Trophoblast cell (in vitro differentiated cells and primary cell): ENCODE data around the gene SAMD4B.

Experiments
- DNase-seq, 2 donors: peaks; one replicate each; pipeline ENCODE4 v3.0.0-alpha.2; 2016
- H2AFZ ChIP-seq: 2 replicates; pipeline ENCODE4 v1.6.1; 2013; ENCODE audit warnings: low read length, moderate library complexity, mild to moderate bottlenecking; ENCODE audit not compliant: insufficient read depth, poor library complexity
- H2AK5ac ChIP-seq: 2 replicates; pipeline ENCODE4 v1.6.1; 2013; ENCODE audit warnings: mild to moderate bottlenecking, low read length
- H2BK120ac ChIP-seq: 2 replicates; pipeline ENCODE4 v1.6.1; 2013; ENCODE audit warnings: low read length, mild to moderate bottlenecking, moderate library complexity; ENCODE audit not compliant: insufficient read depth, poor library complexity
- H2BK12ac ChIP-seq: 2 replicates; pipeline ENCODE4 v1.6.1; 2013; ENCODE audit warnings: mild to moderate bottlenecking, low read length, moderate library complexity
- H2BK5ac ChIP-seq: 2 replicates; pipeline ENCODE4 v1.6.1; 2013; ENCODE audit warnings: low read length, low read depth, moderate library complexity, mild to moderate bottlenecking; ENCODE audit not compliant: poor library complexity
- H3K14ac ChIP-seq: 2 replicates; pipeline ENCODE4 v1.6.1; 2013; ENCODE audit warnings: mild to moderate bottlenecking, low read length
- H3K18ac ChIP-seq: 2 replicates; pipeline ENCODE4 v1.6.1; 2013; ENCODE audit warnings: mild to moderate bottlenecking, low read length
- H3K23ac ChIP-seq: 2 replicates; pipeline ENCODE4 v1.6.1; 2013; ENCODE audit warnings: low read length
- H3K27ac ChIP-seq: 2 replicates; pipeline ENCODE4 v1.5.1; 2013; ENCODE audit warnings: low read depth, mild to moderate bottlenecking, inconsistent platforms, low read length, moderate library complexity
- H3K27me3 ChIP-seq: 2 replicates; pipeline ENCODE4 v1.6.1; 2013; ENCODE audit warnings: inconsistent platforms, mild to moderate bottlenecking, low read length, moderate library complexity; ENCODE audit not compliant: insufficient read depth
- H3K36me3 ChIP-seq, 2 experiments: 1 replicate in 1 of 2; 2 replicates in 1 of 2; pipeline ENCODE4 v1.6.1; 2013; ENCODE audit warnings: low read length in 2 of 2, mild to moderate bottlenecking in 2 of 2, moderate library complexity in 1 of 2; ENCODE audit not compliant: insufficient read depth in 2 of 2, control insufficient read depth in 1 of 2
- H3K4ac ChIP-seq: 2 replicates; pipeline ENCODE4 v1.6.1; 2013; ENCODE audit warnings: low read depth, mild to moderate bottlenecking, low read length, moderate library complexity
- H3K4me1 ChIP-seq, 2 experiments: 1 replicate in 1 of 2; 2 replicates in 1 of 2; pipeline ENCODE4 v1.6.1; 2013; ENCODE audit warnings: low read length in 2 of 2, mild to moderate bottlenecking in 2 of 2, moderate library complexity in 1 of 2; ENCODE audit not compliant: insufficient read depth in 2 of 2, control insufficient read depth in 1 of 2
- H3K4me2 ChIP-seq: 2 replicates; pipeline ENCODE4 v1.6.1; 2013; ENCODE audit warnings: inconsistent platforms, mild to moderate bottlenecking, low read length, moderate library complexity
- H3K4me3 ChIP-seq: 2 replicates; pipeline ENCODE4 v1.5.1; 2013; ENCODE audit warnings: mild to moderate bottlenecking, low read depth, low read length, inconsistent platforms
- H3K79me1 ChIP-seq: one replicate; pipeline ENCODE4 v1.6.1; 2013; ENCODE audit warnings: low read length
- H3K79me2 ChIP-seq: 2 replicates; pipeline ENCODE4 v1.6.1; 2013; ENCODE audit warnings: low read length, mild to moderate bottlenecking; ENCODE audit not compliant: control insufficient read depth, insufficient read depth, poor library complexity
- H3K9ac ChIP-seq: 2 replicates; pipeline ENCODE4 v1.6.1; 2013; ENCODE audit warnings: mild to moderate bottlenecking, low read length
- H3K9me3 ChIP-seq: 2 replicates; pipeline ENCODE4 v1.6.1; 2013; ENCODE audit warnings: low read depth, mild to moderate bottlenecking, control low read depth, inconsistent platforms, low read length; ENCODE audit not compliant: insufficient read depth
- H4K12ac ChIP-seq: 2 replicates; pipeline ENCODE4 v1.6.1; 2013; ENCODE audit warnings: low read depth, mild to moderate bottlenecking, low read length, moderate library complexity
- H4K8ac ChIP-seq: 2 replicates; pipeline ENCODE4 v1.6.1; 2013; ENCODE audit warnings: low read depth, mild to moderate bottlenecking, low read length, moderate library complexity
- H4K91ac ChIP-seq: one replicate; pipeline ENCODE4 v1.6.1; 2013; ENCODE audit warnings: low read depth, mild to moderate bottlenecking, low read length, moderate library complexity
- WGBS: extraction: QIAGEN DNeasy Blood & Tissue Kit; methylation state at CpG from one replicate; pipeline ENCODE4 v1.1.7; 2013; ENCODE audit warnings: missing lambda C conversion rate; ENCODE audit not compliant: insufficient read length, insufficient coverage; ENCODE audit errors: extremely low coverage; 5-methylcytosine and 5-hydroxymethylcytosine counted together

Gene SAMD4B

DNA sequence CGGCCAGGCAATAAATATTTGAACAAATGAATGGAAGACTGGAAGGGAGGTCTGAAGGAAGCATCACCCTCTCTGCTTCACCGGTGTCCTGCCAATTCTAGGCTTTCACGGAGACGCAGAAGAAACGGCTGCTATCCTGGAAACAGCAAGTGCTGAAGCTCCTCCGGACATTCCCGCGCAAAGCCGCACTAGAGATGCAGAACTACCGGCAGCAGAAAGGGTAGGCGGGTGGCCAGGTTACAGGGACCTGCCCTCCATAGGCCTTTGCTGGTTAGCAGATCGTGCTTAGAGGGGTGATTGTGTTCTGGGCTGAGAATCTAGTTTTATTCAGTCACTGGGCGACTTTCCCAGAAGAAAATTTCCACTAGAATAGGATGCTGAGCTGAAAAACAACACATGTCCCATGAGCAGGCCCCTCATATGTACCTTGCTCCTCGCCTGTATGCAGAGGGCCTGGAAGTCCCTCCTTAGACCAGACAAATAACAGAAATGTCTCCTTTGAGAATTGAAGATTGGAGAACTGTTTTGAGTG, 37.7 kb downstream of the SAMD4B start:
- H3K14ac ChIP-seq = no peak overlapping the region
- H3K27ac ChIP-seq = no peak overlapping the region
- no peaks in the 10 kb centered on the region for H3K79me1 ChIP-seq
- no peak overlapping the region for H4K8ac ChIP-seq
- no peak overlapping the region for H2AFZ ChIP-seq
- H3K79me2 ChIP-seq = no peaks in the 10 kb centered on the region
- WGBS = no CpG with 5 or more reads among the region's 14 CpGs
- H3K4me3 ChIP-seq = no peak overlapping the region
- no peak overlapping the region for H2BK5ac ChIP-seq
- no peaks in the 10 kb centered on the region for H3K27me3 ChIP-seq
- no peak overlapping the region for H2AK5ac ChIP-seq
- H3K36me3 ChIP-seq = peaks cover 82 to 95% of the 10 kb centered on the region in 2 experiments
- no peak overlapping the region for H2BK12ac ChIP-seq
- no peak overlapping the region for H3K4ac ChIP-seq
- H3K4me2 ChIP-seq = no peak overlapping the region
- no peak overlapping the region for H4K91ac ChIP-seq
- no peaks in the 10 kb centered on the region for H3K9me3 ChIP-seq
- no peak overlapping the region for H3K23ac ChIP-seq
- no peak overlapping the region for H3K9ac ChIP-seq
- no peak overlapping the region for H3K18ac ChIP-seq
- no peak overlapping the region for H4K12ac ChIP-seq
- no peak overlapping the region for H2BK120ac ChIP-seq
- no peak for DNase-seq
- no peaks in the 10 kb centered on the region for H3K4me1 ChIP-seq

DNA sequence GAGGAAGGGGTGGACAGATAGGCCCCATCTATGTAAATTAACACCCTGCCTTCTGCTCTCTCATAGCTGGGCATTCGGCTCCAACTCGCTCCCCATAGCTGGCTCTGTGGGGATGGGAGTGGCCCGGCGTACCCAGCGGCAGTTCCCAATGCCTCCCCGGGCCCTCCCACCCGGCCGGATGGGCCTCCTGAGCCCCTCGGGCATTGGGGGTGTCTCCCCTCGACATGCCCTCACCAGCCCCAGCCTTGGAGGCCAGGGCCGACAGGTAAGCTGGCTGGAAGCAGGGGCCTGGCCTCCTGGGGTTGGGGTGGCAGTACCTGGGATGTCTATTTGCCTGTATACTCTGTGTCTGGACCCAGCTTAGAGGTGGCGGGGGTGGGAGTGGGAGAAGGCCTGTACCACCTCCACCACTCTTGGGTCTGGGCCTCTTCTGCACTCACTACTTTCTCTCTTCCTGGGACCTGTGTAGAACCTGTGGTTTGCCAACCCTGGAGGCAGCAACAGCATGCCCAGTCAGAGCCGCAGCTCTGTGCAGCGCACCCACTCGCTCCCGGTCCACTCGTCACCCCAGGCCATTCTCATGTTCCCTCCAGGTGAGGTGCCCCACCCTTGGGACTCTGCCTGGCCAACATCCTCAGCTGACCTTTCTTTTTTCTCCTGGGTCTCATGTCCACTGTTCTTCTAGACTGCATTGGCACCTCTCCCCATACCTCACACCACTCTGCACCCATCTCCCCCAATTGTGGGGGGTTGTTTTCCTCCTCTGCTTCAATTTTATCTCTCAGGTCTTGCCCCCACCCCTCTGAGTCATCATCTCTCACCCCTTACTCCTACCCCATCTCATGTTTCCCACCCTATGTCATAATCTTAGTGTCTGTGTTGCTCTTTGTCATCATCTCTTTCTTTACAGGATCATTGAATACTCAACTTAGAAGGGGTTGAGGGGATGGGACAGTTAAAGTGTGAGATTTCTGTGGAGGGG, 38.6 kb downstream of the SAMD4B start:
- Histone ChIP-seq H3K4me3 (no peak overlapping the region), H3K4me2 (no peak overlapping the region)
- no CpG with 5 or more reads among the region's 17 CpGs for WGBS

GRCh38 chr19:39381910-39382611, 39.8 kb downstream of the SAMD4B start:
- H3K18ac ChIP-seq = no peak overlapping the region
- DNase-seq = peak in 1 of 2 donors; percentile 41
- no peaks in the 10 kb centered on the region for H3K27me3 ChIP-seq
- H4K12ac ChIP-seq = no peak overlapping the region
- H3K4me2 ChIP-seq = no peak overlapping the region
- H2BK12ac ChIP-seq = no peak overlapping the region
- no CpG with 5 or more reads among the region's 10 CpGs for WGBS
- no peak overlapping the region for H2AFZ ChIP-seq
- no peaks in the 10 kb centered on the region for H3K79me2 ChIP-seq
- H2BK5ac ChIP-seq = no peak overlapping the region
- no peaks in the 10 kb centered on the region for H3K79me1 ChIP-seq
- no peak overlapping the region for H3K14ac ChIP-seq
- H3K4me3 ChIP-seq = no peak overlapping the region
- H3K23ac ChIP-seq = no peak overlapping the region
- H4K8ac ChIP-seq = no peak overlapping the region
- no peaks in the 10 kb centered on the region for H3K4me1 ChIP-seq
- H3K9ac ChIP-seq = no peak overlapping the region
- H2BK120ac ChIP-seq = no peak overlapping the region
- H4K91ac ChIP-seq = no peak overlapping the region
- no peak overlapping the region for H3K27ac ChIP-seq
- H3K36me3 ChIP-seq = peaks cover 78 to 93% of the 10 kb centered on the region in 2 experiments
- no peak overlapping the region for H3K4ac ChIP-seq
- no peak overlapping the region for H2AK5ac ChIP-seq
- H3K9me3 ChIP-seq = no peaks in the 10 kb centered on the region

More for the DNA sequence above, 38.6 kb downstream of the SAMD4B start:
- peaks cover 80 to 94% of the 10 kb centered on the region in 2 experiments for H3K36me3 ChIP-seq
- no peak overlapping the region for H3K18ac ChIP-seq
- H3K79me2 ChIP-seq = no peaks in the 10 kb centered on the region
- no peak overlapping the region for H3K14ac ChIP-seq
- no peak for DNase-seq
- no peak overlapping the region for H4K91ac ChIP-seq
- no peak overlapping the region for H4K8ac ChIP-seq
- H3K4ac ChIP-seq = no peak overlapping the region
- no peak overlapping the region for H2BK5ac ChIP-seq
- no peak overlapping the region for H2AK5ac ChIP-seq
- H4K12ac ChIP-seq = no peak overlapping the region
- no peak overlapping the region for H3K23ac ChIP-seq
- no peaks in the 10 kb centered on the region for H3K9me3 ChIP-seq
- H3K9ac ChIP-seq = no peak overlapping the region
- H2BK120ac ChIP-seq = no peak overlapping the region
- no peak overlapping the region for H2BK12ac ChIP-seq
- no peaks in the 10 kb centered on the region for H3K79me1 ChIP-seq
- no peaks in the 10 kb centered on the region for H3K4me1 ChIP-seq
- no peak overlapping the region for H2AFZ ChIP-seq
- H3K27ac ChIP-seq = no peak overlapping the region
- no peaks in the 10 kb centered on the region for H3K27me3 ChIP-seq

- no peak overlapping the region for H4K91ac ChIP-seq
- H4K8ac ChIP-seq = no peak overlapping the region
- H3K4ac ChIP-seq = no peak overlapping the region
- H2AK5ac ChIP-seq = no peak overlapping the region
- H2BK5ac ChIP-seq = no peak overlapping the region
- no peak overlapping the region for H3K4me2 ChIP-seq
- H3K79me2 ChIP-seq = no peaks in the 10 kb centered on the region
- no peak overlapping the region for H3K27ac ChIP-seq
- H2AFZ ChIP-seq = no peak overlapping the region
- H3K9me3 ChIP-seq = no peaks in the 10 kb centered on the region
- no peaks in the 10 kb centered on the region for H3K4me1 ChIP-seq
- no CpG with 5 or more reads among the region's 18 CpGs for WGBS
- H3K27me3 ChIP-seq = no peaks in the 10 kb centered on the region
- no peak overlapping the region for H3K14ac ChIP-seq
- H3K79me1 ChIP-seq = no peaks in the 10 kb centered on the region
- H2BK12ac ChIP-seq = no peak overlapping the region
- no peak overlapping the region for H4K12ac ChIP-seq
- H3K4me3 ChIP-seq = no peak overlapping the region
- no peak overlapping the region for H3K23ac ChIP-seq
- H3K36me3 ChIP-seq = peaks cover 69 to 86% of the 10 kb centered on the region in 2 experiments
- H2BK120ac ChIP-seq = no peak overlapping the region
- no peak overlapping the region for H3K9ac ChIP-seq
- no peak for DNase-seq
- H3K18ac ChIP-seq = no peak overlapping the region
These were observed 41.0 kb downstream of the SAMD4B start for GRCh38 chr19:39382991-39383828.
